Thyroid gland (tissue), 4 donors: ENCODE results near the gene KRTAP20-2.

Source experiments
- POLR2A ChIP-seq, 2 donors: fragments of 450-650 bp; IDR thresholded peaks; one replicate each; pipeline ENCODE4 v1.6.1; 2017; ENCODE audit warnings: antibody characterized with exemption in 2 of 2, mild to moderate bottlenecking in 2 of 2, moderate library complexity in 1 of 2
- TF ChIP-seq, protein P1 (sequence below), 6 experiments: fragments of 200-600 bp in 3 of 6; fragments of 450-650 bp in 3 of 6; sonication (generic) in 3 of 6; IDR thresholded peaks; one replicate each; pipeline ENCODE4 v1.5.1; 2016 to 2019; ENCODE audit warnings: antibody characterized with exemption in 6 of 6, mild to moderate bottlenecking in 2 of 6, inconsistent platforms in 1 of 6, moderate library complexity in 1 of 6

- TF ChIP-seq, protein P1, sequence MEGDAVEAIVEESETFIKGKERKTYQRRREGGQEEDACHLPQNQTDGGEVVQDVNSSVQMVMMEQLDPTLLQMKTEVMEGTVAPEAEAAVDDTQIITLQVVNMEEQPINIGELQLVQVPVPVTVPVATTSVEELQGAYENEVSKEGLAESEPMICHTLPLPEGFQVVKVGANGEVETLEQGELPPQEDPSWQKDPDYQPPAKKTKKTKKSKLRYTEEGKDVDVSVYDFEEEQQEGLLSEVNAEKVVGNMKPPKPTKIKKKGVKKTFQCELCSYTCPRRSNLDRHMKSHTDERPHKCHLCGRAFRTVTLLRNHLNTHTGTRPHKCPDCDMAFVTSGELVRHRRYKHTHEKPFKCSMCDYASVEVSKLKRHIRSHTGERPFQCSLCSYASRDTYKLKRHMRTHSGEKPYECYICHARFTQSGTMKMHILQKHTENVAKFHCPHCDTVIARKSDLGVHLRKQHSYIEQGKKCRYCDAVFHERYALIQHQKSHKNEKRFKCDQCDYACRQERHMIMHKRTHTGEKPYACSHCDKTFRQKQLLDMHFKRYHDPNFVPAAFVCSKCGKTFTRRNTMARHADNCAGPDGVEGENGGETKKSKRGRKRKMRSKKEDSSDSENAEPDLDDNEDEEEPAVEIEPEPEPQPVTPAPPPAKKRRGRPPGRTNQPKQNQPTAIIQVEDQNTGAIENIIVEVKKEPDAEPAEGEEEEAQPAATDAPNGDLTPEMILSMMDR (IDR thresholded peaks at IDR 0.05): no peak
- TF ChIP-seq POLR2A (IDR thresholded peaks at IDR 0.05): no peak
These were observed 42.9 kb upstream of the KRTAP20-2 start, which contains the start of gene KRTAP6-3 for GRCh38 chr21:30592140-30592539.
